ENCODE measurements around the gene MRPL21. TPM values are rescaled to one million over a fixed set of nuclear protein-coding genes. Genes with fewer than 3 reads are reported as not detected.

The MRPL21 gene
- total and polyA plus RNA-seq, 4 donors = 27.0 to 101 (median 58.3) TPM

GRCh38 chr11:68948935-68949334 is 45.3 kb upstream of the MRPL21 start:
- ATAC-seq (ENCODE audit: insufficient read depth, low FRiP score) = no peak
- WGBS, 2 donors = 94% methylated on average over 17 of the region's 17 CpGs
- no peaks in the 10 kb centered on the region for H3K36me3 ChIP-seq (ENCODE audit: control insufficient read depth in 4 of 4, insufficient read depth in 4 of 4, low read length in 4 of 4)
- no peaks in the 10 kb centered on the region for H3K9me3 ChIP-seq (ENCODE audit: control insufficient read depth in 4 of 4, insufficient read depth in 3 of 4, low read length in 3 of 4)
- no peaks in the 10 kb centered on the region for H3K4me1 ChIP-seq (ENCODE audit: control insufficient read depth in 5 of 5, insufficient read depth in 5 of 5, low read length in 5 of 5)
- no peak overlapping the region for H3K27ac ChIP-seq (ENCODE audit: low read depth in 1 of 2, low read length in 1 of 2)
- no peak for DNase-seq
- no peak for TF ChIP-seq CTCF (IDR thresholded peaks at IDR 0.05; ENCODE audit: control extremely low read depth, extremely low read depth)
- no peak overlapping the region for H3K9ac ChIP-seq (ENCODE audit: insufficient read depth in 1 of 2, low read length in 2 of 2)
- H3K27me3 ChIP-seq (ENCODE audit: control insufficient read depth in 3 of 3, insufficient read depth in 3 of 3, low read length in 2 of 3) = no peaks in the 10 kb centered on the region
- H3K4me3 ChIP-seq = no peak overlapping the region

GRCh38 chr11:68948496-68948895 is 44.9 kb upstream of the MRPL21 start:
- no peak for TF ChIP-seq CTCF (IDR thresholded peaks at IDR 0.05; ENCODE audit: control extremely low read depth, extremely low read depth)
- Histone ChIP-seq H3K36me3 (ENCODE audit: control insufficient read depth in 4 of 4, insufficient read depth in 4 of 4, low read length in 4 of 4) (no peaks in the 10 kb centered on the region), H3K9ac (ENCODE audit: insufficient read depth in 1 of 2, low read length in 2 of 2) (no peak overlapping the region), H3K27me3 (ENCODE audit: control insufficient read depth in 3 of 3, insufficient read depth in 3 of 3, low read length in 2 of 3) (no peaks in the 10 kb centered on the region), H3K4me1 (ENCODE audit: control insufficient read depth in 5 of 5, insufficient read depth in 5 of 5, low read length in 5 of 5) (no peaks in the 10 kb centered on the region), H3K9me3 (ENCODE audit: control insufficient read depth in 4 of 4, insufficient read depth in 3 of 4, low read length in 3 of 4) (no peaks in the 10 kb centered on the region), H3K4me3 (no peak overlapping the region), H3K27ac (ENCODE audit: low read depth in 1 of 2, low read length in 1 of 2) (no peak overlapping the region)
- ATAC-seq (ENCODE audit: insufficient read depth, low FRiP score) = no peak
- no peak for DNase-seq
- WGBS, 2 donors = 41 to 68% methylated on average over 2 of the region's 2 CpGs

- WGBS, 2 donors = 74 to 82% methylated on average over 11 of the region's 11 CpGs
- no peaks in the 10 kb centered on the region for H3K4me1 ChIP-seq (ENCODE audit: control insufficient read depth in 5 of 5, insufficient read depth in 5 of 5, low read length in 5 of 5)
- H3K9me3 ChIP-seq (ENCODE audit: control insufficient read depth in 4 of 4, insufficient read depth in 3 of 4, low read length in 3 of 4) = no peaks in the 10 kb centered on the region
- no peak overlapping the region for H3K4me3 ChIP-seq
- DNase-seq = no peak
- ATAC-seq (ENCODE audit: insufficient read depth, low FRiP score) = no peak
- H3K27me3 ChIP-seq (ENCODE audit: control insufficient read depth in 3 of 3, insufficient read depth in 3 of 3, low read length in 2 of 3) = no peaks in the 10 kb centered on the region
- H3K36me3 ChIP-seq (ENCODE audit: control insufficient read depth in 4 of 4, insufficient read depth in 4 of 4, low read length in 4 of 4) = no peaks in the 10 kb centered on the region
- no peak for TF ChIP-seq CTCF (IDR thresholded peaks at IDR 0.05; ENCODE audit: control extremely low read depth, extremely low read depth)
- no peak overlapping the region for H3K27ac ChIP-seq (ENCODE audit: low read depth in 1 of 2, low read length in 1 of 2)
- no peak overlapping the region for H3K9ac ChIP-seq (ENCODE audit: insufficient read depth in 1 of 2, low read length in 2 of 2)
Measured at GRCh38 chr11:68947151-68947550, 43.5 kb upstream of the MRPL21 start.

- Histone ChIP-seq H3K27me3 (ENCODE audit: control insufficient read depth in 3 of 3, insufficient read depth in 3 of 3, low read length in 2 of 3) (no peaks in the 10 kb centered on the region), H3K27ac (ENCODE audit: low read depth in 1 of 2, low read length in 1 of 2) (no peak overlapping the region), H3K9ac (ENCODE audit: insufficient read depth in 1 of 2, low read length in 2 of 2) (no peak overlapping the region), H3K4me1 (ENCODE audit: control insufficient read depth in 5 of 5, insufficient read depth in 5 of 5, low read length in 5 of 5) (no peaks in the 10 kb centered on the region), H3K9me3 (ENCODE audit: control insufficient read depth in 4 of 4, insufficient read depth in 3 of 4, low read length in 3 of 4) (no peaks in the 10 kb centered on the region), H3K36me3 (ENCODE audit: control insufficient read depth in 4 of 4, insufficient read depth in 4 of 4, low read length in 4 of 4) (peaks cover 0 to 2% (median 0%) of the 10 kb centered on the region in 4 donors), H3K4me3 (no peak overlapping the region)
- ATAC-seq (ENCODE audit: insufficient read depth, low FRiP score) (no peak), DNase-seq (peak in 2 of 3 donors; percentile 67 to 73)
- WGBS, 2 donors = 60 to 75% methylated on average over 18 of the region's 18 CpGs
- no peak for TF ChIP-seq CTCF (IDR thresholded peaks at IDR 0.05; ENCODE audit: control extremely low read depth, extremely low read depth)
Measured at GRCh38 chr11:68946416-68947090, 42.9 kb upstream of the MRPL21 start.

All from lung (tissue), 12 donors.